Mesenchymal stem cell (in vitro differentiated cells and primary cell): ENCODE measurements around the gene FAM237B.

ENCODE experiments used
- DNase-seq: peaks from one replicate; pipeline ENCODE4 v3.0.0-alpha.2; 2013
- H2AFZ ChIP-seq: one replicate; pipeline ENCODE4 v1.6.1; 2013; ENCODE audit warnings: low read depth, mild to moderate bottlenecking, control low read depth, inconsistent platforms, low read length, moderate library complexity
- H2AK5ac ChIP-seq: 2 replicates; pipeline ENCODE4 v1.6.1; 2013; ENCODE audit warnings: low read length, moderate library complexity, mild to moderate bottlenecking, inconsistent platforms; ENCODE audit not compliant: severe bottlenecking
- H2BK120ac ChIP-seq: one replicate; pipeline ENCODE4 v1.6.1; 2013; ENCODE audit warnings: low read depth, mild to moderate bottlenecking, inconsistent platforms, low read length, moderate library complexity
- H2BK12ac ChIP-seq, 2 experiments: one replicate each; pipeline ENCODE4 v1.6.1; 2013; ENCODE audit warnings: inconsistent platforms in 2 of 2, low read length in 2 of 2, mild to moderate bottlenecking in 2 of 2, moderate library complexity in 2 of 2, control low read depth in 1 of 2
- H2BK15ac ChIP-seq: one replicate; pipeline ENCODE4 v1.6.1; 2013; ENCODE audit warnings: mild to moderate bottlenecking, low read depth, inconsistent platforms; ENCODE audit not compliant: poor library complexity, severe bottlenecking
- H2BK5ac ChIP-seq: 2 replicates; pipeline ENCODE4 v1.6.1; 2013; ENCODE audit warnings: low read depth, mild to moderate bottlenecking, low read length, control low read depth, inconsistent platforms; ENCODE audit not compliant: poor library complexity, severe bottlenecking
- H3K14ac ChIP-seq, 2 experiments: one replicate each; pipeline ENCODE4 v1.6.1; 2013; ENCODE audit warnings: inconsistent platforms in 2 of 2, low read length in 2 of 2, control low read depth in 1 of 2, mild to moderate bottlenecking in 1 of 2, moderate library complexity in 1 of 2
- H3K18ac ChIP-seq, 2 experiments: one replicate each; pipeline ENCODE4 v1.6.1; 2013; ENCODE audit warnings: inconsistent platforms in 2 of 2, low read length in 2 of 2, control low read depth in 1 of 2, low read depth in 1 of 2, mild to moderate bottlenecking in 1 of 2
- H3K23ac ChIP-seq, 2 experiments: one replicate each; pipeline ENCODE4 v1.6.1; 2013; ENCODE audit warnings: inconsistent platforms in 2 of 2, low read length in 2 of 2, mild to moderate bottlenecking in 2 of 2, moderate library complexity in 2 of 2, control low read depth in 1 of 2
- H3K27ac ChIP-seq: 2 replicates; pipeline ENCODE4 v1.5.1; 2013; ENCODE audit warnings: mild to moderate bottlenecking, moderate library complexity, low read length, control low read depth, inconsistent platforms; ENCODE audit not compliant: poor library complexity, severe bottlenecking
- H3K27me3 ChIP-seq, 2 experiments: 2 replicates each; pipeline versions ENCODE4 v1.6.1 to v1.7.0; 2013; ENCODE audit warnings: low read length in 2 of 2, mild to moderate bottlenecking in 2 of 2, moderate library complexity in 2 of 2, control low read depth in 1 of 2, inconsistent platforms in 1 of 2; ENCODE audit not compliant: control insufficient read depth in 1 of 2, insufficient read depth in 1 of 2
- H3K36me3 ChIP-seq, 2 experiments: 2 replicates each; pipeline versions ENCODE4 v1.6.1 to v1.7.0; 2013; ENCODE audit warnings: low read length in 2 of 2, control low read depth in 1 of 2, inconsistent platforms in 1 of 2, low read depth in 1 of 2, mild to moderate bottlenecking in 1 of 2; ENCODE audit not compliant: insufficient read depth in 2 of 2, control insufficient read depth in 1 of 2
- H3K4ac ChIP-seq, 2 experiments: one replicate each; pipeline ENCODE4 v1.6.1; 2013; ENCODE audit warnings: inconsistent platforms in 2 of 2, low read length in 2 of 2, mild to moderate bottlenecking in 2 of 2, moderate library complexity in 2 of 2, control low read depth in 1 of 2, low read depth in 1 of 2
- H3K4me1 ChIP-seq: 2 replicates; pipeline ENCODE4 v1.6.1; 2013; ENCODE audit warnings: low read depth, low read length, control low read depth; ENCODE audit not compliant: control insufficient read depth, insufficient read depth
- H3K4me2 ChIP-seq: 2 replicates; pipeline ENCODE4 v1.6.1; 2013; ENCODE audit warnings: low read length, mild to moderate bottlenecking, inconsistent platforms; ENCODE audit not compliant: poor library complexity, severe bottlenecking
- H3K4me3 ChIP-seq, 2 experiments: 2 replicates each; pipeline versions ENCODE4 v1.5.1 to v1.7.0; 2013; ENCODE audit warnings: low read length in 2 of 2, mild to moderate bottlenecking in 2 of 2, control low read depth in 1 of 2, low read depth in 1 of 2; ENCODE audit not compliant: insufficient read depth in 1 of 2
- H3K79me1 ChIP-seq: replicated peaks from 2 replicates; pipeline ENCODE4 v1.6.1; 2013; ENCODE audit warnings: mild to moderate bottlenecking, control low read depth, low read length, inconsistent platforms; ENCODE audit not compliant: poor library complexity, severe bottlenecking
- H3K9ac ChIP-seq: 2 replicates; pipeline ENCODE4 v1.7.0; 2013; ENCODE audit warnings: mild to moderate bottlenecking, low read length, moderate library complexity
- H3K9me3 ChIP-seq: 2 replicates; pipeline ENCODE4 v1.7.0; 2013; ENCODE audit warnings: mild to moderate bottlenecking, low read length; ENCODE audit not compliant: control insufficient read depth
- H4K8ac ChIP-seq: one replicate; pipeline ENCODE4 v1.6.1; 2013; ENCODE audit warnings: inconsistent platforms, mild to moderate bottlenecking, low read length, moderate library complexity
- H4K91ac ChIP-seq: one replicate; pipeline ENCODE4 v1.6.1; 2013; ENCODE audit warnings: mild to moderate bottlenecking, low read length, inconsistent platforms
- WGBS: methylation state at CpG from one replicate; pipeline ENCODE4 v1.1.7; 2013; ENCODE audit warnings: mixed read lengths; 5-methylcytosine and 5-hydroxymethylcytosine counted together

The FAM237B gene

DNA sequence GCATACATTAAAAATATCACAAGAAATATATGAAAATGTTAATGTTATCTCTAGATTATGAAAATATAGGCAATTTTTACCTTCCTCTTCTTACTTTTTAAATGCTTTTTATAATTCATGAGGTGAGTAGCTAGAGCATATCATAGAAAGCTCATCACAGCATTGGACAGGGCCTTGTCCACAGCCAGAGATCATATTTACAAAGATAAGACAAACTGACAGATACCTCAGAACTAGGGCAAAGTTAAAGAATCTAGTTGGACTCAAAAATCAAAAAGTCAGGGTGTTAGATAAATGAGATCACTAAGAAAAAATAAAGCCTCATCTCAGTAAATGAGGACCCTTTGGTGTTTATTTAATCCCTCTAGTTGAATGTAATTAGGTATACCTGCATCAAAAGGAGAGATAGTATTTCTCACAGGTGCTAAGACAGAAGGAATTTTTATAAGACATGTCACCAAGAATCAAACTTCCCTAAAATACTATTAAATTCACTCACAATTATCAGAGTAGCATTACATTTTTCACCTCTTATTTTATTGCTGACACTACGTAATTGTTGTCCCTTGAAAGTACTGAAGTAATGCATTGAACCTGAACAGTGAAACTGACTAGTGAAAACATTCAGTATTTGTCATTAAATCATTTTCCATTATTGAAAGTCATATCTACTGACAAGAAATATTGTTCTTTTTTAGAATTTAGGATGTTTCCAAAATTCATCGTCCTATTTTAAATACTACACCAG is 50.5 kb downstream of the FAM237B start:
- no peak overlapping the region for H2BK12ac ChIP-seq
- H3K9me3 ChIP-seq, result no peaks in the 10 kb centered on the region
- peak overlapping the region; percentile 32 for H3K9ac ChIP-seq
- H2AFZ ChIP-seq, result no peak overlapping the region
- no peak overlapping the region for H4K8ac ChIP-seq
- no peak overlapping the region for H2BK15ac ChIP-seq
- WGBS, result 100% methylated on average over 2 of the region's 2 CpGs
- no peak overlapping the region for H3K14ac ChIP-seq
- no peak overlapping the region for H3K4me2 ChIP-seq
- H2AK5ac ChIP-seq, result no peak overlapping the region
- H3K27ac ChIP-seq, result no peak overlapping the region
- no peak overlapping the region for H4K91ac ChIP-seq
- H3K36me3 ChIP-seq, result no peaks in the 10 kb centered on the region
- no peak overlapping the region for H3K4ac ChIP-seq
- H3K79me1 ChIP-seq, result no peaks in the 10 kb centered on the region
- no peak overlapping the region for H2BK5ac ChIP-seq
- H3K18ac ChIP-seq, result no peak overlapping the region
- no peak overlapping the region for H2BK120ac ChIP-seq
- no peaks in the 10 kb centered on the region for H3K4me1 ChIP-seq
- H3K27me3 ChIP-seq, result peaks cover 0 to 3% of the 10 kb centered on the region in 2 experiments
- H3K23ac ChIP-seq, result no peak overlapping the region
- H3K4me3 ChIP-seq, result no peak overlapping the region
- DNase-seq, result no peak

DNA sequence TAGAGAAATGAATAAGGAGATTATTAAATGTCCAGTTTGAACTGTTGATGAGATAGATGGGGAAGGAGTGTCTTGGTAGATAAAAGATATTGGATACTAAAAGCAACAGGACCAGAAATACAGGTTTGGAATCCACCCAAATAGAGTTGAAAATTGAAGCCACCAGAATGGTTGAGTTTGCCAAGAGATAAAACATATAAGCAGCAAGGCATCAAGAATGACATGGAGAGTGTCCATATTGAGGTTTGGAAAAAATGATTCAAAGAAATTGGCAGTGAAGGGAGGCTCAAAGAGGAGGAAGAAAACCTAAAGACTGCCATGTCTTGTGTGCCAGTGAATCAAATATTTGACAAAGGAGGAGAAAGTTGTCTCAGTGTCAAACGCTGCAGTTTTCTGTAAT is 51.9 kb downstream of the FAM237B start:
- Histone ChIP-seq H3K4ac (no peak overlapping the region), H3K9me3 (no peaks in the 10 kb centered on the region), H3K27me3 (peaks cover 0 to 3% of the 10 kb centered on the region in 2 experiments), H2BK5ac (no peak overlapping the region), H4K91ac (no peak overlapping the region), H2BK12ac (no peak overlapping the region), H2BK15ac (no peak overlapping the region), H3K4me3 (no peak overlapping the region), H3K4me1 (no peaks in the 10 kb centered on the region), H3K27ac (no peak overlapping the region), H3K79me1 (no peaks in the 10 kb centered on the region), H2BK120ac (no peak overlapping the region), H4K8ac (no peak overlapping the region), H2AFZ (no peak overlapping the region), H3K23ac (no peak overlapping the region), H3K4me2 (no peak overlapping the region), H2AK5ac (no peak overlapping the region), H3K36me3 (no peaks in the 10 kb centered on the region), H3K9ac (no peak overlapping the region), H3K14ac (no peak overlapping the region), H3K18ac (no peak overlapping the region)
- no peak for DNase-seq
- WGBS, result 68% methylated on average over 1 of the region's 1 CpG

DNA sequence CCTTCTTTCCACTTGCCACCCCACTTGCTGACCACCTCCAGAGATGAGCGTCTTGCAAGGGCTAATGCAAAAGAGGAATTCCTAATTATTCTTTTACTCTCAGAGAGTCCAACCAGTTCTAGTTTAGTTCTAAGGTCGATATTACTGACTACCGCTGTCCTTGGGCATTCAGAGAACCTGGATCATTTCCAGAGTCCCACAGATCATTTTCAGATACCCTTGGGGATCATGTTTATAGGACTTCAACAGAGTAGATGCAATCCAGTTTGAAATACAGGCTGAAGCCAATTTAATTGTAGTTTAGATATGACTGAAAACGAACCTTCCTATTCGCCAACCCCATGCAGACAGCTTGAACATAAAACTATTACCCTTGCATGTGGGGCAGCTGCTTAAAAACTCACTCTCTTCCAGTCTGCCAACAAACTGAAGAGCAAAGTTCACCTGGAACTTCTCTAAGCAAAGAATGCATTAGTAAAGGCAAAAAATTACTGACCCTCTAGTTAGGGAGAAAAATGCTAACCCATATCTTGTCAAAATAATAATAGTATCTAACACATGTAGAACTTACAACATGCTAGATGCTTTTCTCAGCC is 53.7 kb downstream of the FAM237B start:
- Histone ChIP-seq H3K4me3 (peak overlapping the region in 1 of 2 experiments; percentile 63), H3K79me1 (no peaks in the 10 kb centered on the region), H2BK12ac (no peak overlapping the region), H3K14ac (no peak overlapping the region), H3K18ac (no peak overlapping the region), H3K23ac (no peak overlapping the region), H3K4ac (no peak overlapping the region), H3K4me1 (no peaks in the 10 kb centered on the region), H3K9me3 (no peaks in the 10 kb centered on the region), H3K36me3 (no peaks in the 10 kb centered on the region), H2AK5ac (no peak overlapping the region), H4K91ac (no peak overlapping the region), H2BK120ac (no peak overlapping the region), H4K8ac (no peak overlapping the region), H3K27ac (no peak overlapping the region), H3K9ac (peak overlapping the region; percentile 85), H3K27me3 (peaks cover 0 to 3% of the 10 kb centered on the region in 2 experiments), H3K4me2 (no peak overlapping the region), H2AFZ (no peak overlapping the region), H2BK15ac (no peak overlapping the region), H2BK5ac (no peak overlapping the region)
- 96% methylated on average over 5 of the region's 5 CpGs for WGBS
- DNase-seq, result no peak

DNA sequence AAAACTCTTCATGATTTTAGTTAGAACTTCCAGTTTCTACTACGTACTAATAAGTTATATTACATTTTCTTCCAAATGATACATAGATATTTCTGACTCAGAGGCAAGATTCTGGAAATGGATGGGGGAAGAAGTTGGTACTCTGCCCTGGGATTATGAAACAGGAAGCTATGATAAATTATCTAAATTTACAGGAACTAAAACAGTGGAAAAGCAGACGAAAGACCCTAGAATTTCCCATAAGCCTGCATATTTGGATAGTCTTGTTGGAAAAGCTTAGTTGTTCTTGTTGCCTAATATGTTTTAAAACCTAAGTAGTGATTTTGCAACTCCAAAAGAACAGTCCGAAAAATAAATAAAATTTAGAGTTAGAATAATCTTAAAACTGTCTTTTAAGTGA is 54.3 kb downstream of the FAM237B start:
- H4K91ac ChIP-seq, result no peak overlapping the region
- H3K79me1 ChIP-seq, result no peaks in the 10 kb centered on the region
- H3K4me2 ChIP-seq, result no peak overlapping the region
- H3K27me3 ChIP-seq, result peaks cover 0 to 3% of the 10 kb centered on the region in 2 experiments
- H4K8ac ChIP-seq, result no peak overlapping the region
- H3K36me3 ChIP-seq, result no peaks in the 10 kb centered on the region
- H3K9me3 ChIP-seq, result no peaks in the 10 kb centered on the region
- H3K4me1 ChIP-seq, result no peaks in the 10 kb centered on the region
- no CpG with 5 or more reads among the region's 3 CpGs for WGBS
- no peak overlapping the region for H2AFZ ChIP-seq
- peak overlapping the region; percentile 85 for H3K9ac ChIP-seq
- H3K18ac ChIP-seq, result no peak overlapping the region
- no peak overlapping the region for H2BK5ac ChIP-seq
- H2BK12ac ChIP-seq, result no peak overlapping the region
- no peak overlapping the region for H2BK15ac ChIP-seq
- no peak overlapping the region for H2AK5ac ChIP-seq
- no peak overlapping the region for H2BK120ac ChIP-seq
- no peak overlapping the region for H3K4ac ChIP-seq
- H3K23ac ChIP-seq, result no peak overlapping the region
- no peak overlapping the region for H3K27ac ChIP-seq
- H3K4me3 ChIP-seq, result peak overlapping the region in 1 of 2 experiments; percentile 63
- no peak for DNase-seq
- no peak overlapping the region for H3K14ac ChIP-seq
